ENCODE measurements around the gene SYCP3.

DNA sequence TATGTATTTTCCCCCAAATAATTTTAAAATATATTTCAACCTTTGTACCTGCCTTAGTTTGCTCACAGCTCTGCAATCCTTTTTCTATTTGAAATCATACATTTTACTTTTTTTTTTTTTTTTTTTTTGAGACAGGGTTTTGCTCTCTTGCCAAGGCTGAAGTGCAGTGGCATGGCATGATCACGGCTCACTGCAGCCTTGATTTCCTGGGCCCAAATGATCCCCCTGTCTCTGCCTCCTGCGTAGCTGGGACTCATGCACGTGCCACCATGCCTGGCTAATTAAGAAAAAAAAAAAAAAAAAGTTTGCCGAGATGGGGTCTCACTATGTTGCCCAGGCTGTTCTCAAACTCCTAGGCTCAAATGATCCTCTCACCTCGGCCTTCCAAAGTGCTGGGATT, 1.3 kb upstream of the SYCP3 start:
- TF ChIP-seq, protein P1, sequence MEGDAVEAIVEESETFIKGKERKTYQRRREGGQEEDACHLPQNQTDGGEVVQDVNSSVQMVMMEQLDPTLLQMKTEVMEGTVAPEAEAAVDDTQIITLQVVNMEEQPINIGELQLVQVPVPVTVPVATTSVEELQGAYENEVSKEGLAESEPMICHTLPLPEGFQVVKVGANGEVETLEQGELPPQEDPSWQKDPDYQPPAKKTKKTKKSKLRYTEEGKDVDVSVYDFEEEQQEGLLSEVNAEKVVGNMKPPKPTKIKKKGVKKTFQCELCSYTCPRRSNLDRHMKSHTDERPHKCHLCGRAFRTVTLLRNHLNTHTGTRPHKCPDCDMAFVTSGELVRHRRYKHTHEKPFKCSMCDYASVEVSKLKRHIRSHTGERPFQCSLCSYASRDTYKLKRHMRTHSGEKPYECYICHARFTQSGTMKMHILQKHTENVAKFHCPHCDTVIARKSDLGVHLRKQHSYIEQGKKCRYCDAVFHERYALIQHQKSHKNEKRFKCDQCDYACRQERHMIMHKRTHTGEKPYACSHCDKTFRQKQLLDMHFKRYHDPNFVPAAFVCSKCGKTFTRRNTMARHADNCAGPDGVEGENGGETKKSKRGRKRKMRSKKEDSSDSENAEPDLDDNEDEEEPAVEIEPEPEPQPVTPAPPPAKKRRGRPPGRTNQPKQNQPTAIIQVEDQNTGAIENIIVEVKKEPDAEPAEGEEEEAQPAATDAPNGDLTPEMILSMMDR (IDR thresholded peaks at IDR 0.05), result no peak
- no peak for TF ChIP-seq POLR2A (IDR thresholded peaks at IDR 0.05)
